Activated gamma-delta T cell (primary cell): ENCODE data around the gene DAB1.
"Not testable (repeated sequence)": the region's sequence is repeated elsewhere in the genome, so short reads cannot be mapped to it uniquely, and the experiment has no call there.

Source experiments
- DNase-seq: peaks from one replicate; lab custom pipeline; 2025; lab: John Stamatoyannopoulos, UW

DAB1 gene

GRCh38 chr1:57272150-57272549 lies 151.7 kb downstream of the DAB1 start:
- no peak for DNase-seq

DNA sequence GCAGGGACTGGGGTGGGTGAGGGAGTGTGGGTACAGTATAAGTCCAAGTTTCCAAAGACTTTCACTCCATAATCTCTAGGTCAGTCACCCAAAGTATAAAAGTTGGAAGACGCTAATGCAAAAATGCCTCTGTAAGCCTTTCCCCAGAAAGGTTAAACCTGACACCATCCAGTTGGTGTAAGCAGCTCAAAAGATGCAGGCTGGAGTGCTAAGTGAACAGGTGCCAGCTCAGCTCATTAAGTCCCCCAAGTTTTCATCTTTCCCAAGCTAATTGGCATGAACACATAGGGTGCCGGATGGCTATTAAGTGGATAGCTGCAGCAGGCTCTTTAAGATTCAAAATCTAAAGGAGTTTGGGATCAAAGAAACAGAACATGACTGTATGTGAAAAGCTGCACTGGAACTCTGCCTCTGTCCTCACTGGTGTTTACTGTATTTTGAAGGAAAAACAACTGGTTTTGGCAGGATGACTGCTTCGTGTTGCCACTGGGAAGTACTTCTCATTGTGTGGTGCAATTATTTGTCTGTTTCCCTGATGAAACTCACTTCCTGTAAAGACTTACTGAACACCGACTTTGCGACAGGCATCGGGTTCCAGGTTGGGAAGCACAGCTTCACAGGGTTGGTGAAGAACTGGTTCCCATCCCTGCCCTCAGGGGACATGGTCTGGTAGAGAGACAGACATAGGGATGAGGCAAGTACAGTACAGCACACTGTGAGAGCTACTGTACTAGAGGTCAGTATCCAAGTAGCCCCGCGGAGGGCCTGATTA lies 152.7 kb downstream of the DAB1 start:
- DNase-seq, result no peak

GRCh38 chr1:57269630-57270225 lies 154.1 kb downstream of the DAB1 start:
- no peak for DNase-seq

DNA sequence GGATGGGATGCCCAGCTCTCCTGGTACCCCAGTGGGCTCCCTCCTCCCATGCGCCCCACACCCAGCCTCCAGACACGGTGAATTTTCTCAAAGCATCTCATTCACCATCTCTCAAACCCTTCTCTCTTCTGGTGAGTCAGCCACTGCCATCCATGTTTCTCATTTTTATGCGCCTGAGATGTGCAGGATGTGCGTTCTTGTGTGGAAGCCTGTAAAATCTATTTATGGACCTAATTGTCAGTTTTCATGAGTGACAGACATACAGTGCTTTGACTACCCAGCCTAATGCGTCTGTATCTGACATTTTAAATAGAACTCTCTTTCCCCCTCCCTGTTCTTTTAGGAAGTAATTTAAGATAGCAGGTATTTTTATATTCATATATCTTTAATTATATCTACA lies 158.8 kb downstream of the DAB1 start:
- DNase-seq, result no peak

DNA sequence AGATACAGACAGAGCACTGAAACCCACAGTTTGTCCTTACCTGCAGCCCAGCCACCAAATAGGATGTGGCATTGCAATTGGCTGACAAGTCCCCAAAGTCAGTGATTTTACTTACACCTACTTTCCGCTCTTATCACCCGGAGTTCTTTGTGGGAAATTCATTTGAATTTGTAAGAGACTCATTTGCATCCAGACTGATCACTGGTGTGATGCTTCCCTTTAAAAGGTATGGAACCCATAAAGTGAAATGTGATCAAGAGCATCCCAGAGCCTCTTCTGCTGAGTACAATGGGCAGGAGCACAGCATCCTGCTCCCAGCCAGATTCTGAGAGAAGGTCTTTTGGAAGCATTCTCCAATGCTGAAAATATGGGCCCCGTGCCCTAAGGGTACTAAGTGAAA lies 161.4 kb downstream of the DAB1 start:
- DNase-seq, result no peak

DNA sequence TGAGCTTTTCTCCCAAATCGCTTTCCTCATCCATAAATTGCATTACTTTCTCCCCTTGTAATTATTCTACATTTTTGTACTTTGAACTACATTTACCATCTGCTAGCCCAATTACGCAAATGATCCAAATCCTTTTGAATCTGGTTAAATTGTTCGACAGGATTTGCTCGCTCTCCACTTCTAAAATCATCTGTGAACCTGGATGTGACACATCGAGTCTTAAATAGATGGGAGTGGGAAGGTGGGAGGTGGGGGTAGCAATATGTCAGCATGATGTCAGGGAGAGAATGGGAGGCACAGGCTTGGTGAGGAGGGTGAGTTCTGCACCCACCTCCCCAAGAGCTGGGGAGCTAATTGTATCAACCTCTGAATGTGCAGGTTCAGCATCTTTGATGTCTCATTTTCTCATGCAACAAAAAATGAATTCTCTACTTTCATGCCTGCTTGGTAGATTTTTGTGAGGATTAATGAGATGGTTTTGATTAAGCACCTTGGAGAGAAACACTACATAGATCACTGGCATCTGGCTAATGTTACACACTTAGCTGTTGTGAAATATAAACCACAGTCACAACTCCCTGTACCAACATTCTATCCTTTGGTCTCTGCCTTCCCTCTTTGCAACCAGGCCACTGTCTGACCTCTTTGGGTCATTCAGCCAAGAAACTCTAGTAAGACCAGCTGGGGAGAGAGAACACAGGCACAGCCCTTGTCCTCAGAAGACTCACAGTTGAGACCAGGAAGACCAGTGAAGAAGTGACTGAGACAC lies 165.1 kb downstream of the DAB1 start:
- no peak for DNase-seq

- DNase-seq, result no peak
Measured at GRCh38 chr1:57255945-57256344, 167.9 kb downstream of the DAB1 start.

DNA sequence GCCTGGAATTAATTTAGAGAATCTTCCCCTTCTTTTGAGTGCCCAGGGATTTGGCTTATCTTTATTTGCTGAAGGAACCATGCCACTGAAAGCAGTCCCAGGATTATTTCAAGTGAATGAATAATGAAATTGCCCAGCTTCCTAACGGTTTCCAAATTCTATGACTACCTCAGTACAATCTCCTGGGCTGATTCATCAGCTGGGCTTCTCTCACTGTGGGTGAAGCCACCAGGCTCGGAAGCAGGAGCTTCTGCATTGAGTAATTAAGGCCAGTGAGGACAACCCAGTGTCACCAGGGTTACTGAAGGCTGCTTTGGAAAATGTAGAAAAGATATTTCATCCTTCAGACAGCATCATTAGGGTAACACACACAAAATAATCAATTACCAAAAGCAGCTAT lies 169.8 kb downstream of the DAB1 start:
- DNase-seq, result no peak

DNA sequence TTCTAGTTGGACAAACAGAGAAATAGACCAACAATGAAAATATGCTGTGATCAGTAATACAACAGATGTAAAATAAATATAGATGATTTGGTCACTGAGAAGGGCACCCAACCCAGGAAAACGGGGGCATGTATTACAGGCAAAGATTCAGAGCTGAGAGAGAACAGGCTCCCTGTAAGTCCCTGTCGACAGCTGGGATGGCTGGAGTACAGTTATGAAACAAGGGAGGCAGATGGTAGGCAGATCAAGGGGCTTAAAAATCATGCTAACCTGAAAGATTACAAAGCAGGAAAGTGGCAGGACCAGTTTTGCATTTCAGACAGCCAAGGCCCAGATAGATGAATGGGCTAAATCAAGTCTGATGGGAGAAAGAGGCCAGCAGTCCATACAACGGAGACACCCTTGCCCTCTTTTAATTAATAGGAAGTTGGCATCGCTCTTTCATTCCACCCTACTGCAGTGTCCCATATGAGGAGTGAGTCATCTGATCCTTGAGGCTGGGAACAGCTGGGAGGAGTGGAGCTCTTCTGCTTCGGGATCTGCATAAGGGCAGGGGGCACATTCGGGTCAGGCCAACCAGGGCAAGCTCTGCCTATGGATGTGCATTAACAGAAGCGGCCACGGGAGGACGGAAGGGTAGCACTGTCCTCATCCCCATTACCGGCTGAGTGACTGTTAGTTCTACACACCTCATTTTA lies 171.1 kb downstream of the DAB1 start:
- DNase-seq, result no peak

- DNase-seq, result no peak
Measured at GRCh38 chr1:57250021-57250420, 173.8 kb downstream of the DAB1 start.

GRCh38 chr1:57249511-57249910 lies 174.3 kb downstream of the DAB1 start:
- no peak for DNase-seq

DNA sequence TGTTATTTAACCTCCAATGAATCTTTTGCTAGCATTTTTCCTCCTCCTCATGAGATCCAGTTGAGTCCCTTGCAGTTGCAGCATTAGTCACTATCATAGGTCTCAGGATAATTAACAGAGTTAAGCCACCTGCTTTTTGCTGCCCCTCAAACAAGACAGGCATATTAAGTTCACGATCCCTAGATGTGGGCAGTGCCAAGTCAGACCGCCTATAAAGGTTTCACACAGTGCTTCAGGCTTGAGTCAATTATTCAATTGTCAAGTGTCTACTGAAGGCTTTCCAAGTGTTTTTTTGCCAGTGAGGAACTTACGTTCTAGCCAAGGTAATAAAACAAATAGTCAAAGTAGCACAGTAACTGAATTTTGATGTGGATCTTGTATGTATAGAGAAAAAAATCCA lies 175.0 kb downstream of the DAB1 start:
- no peak for DNase-seq

- no peak for DNase-seq
Measured at GRCh38 chr1:57238233-57238781, 185.6 kb downstream of the DAB1 start.

DNA sequence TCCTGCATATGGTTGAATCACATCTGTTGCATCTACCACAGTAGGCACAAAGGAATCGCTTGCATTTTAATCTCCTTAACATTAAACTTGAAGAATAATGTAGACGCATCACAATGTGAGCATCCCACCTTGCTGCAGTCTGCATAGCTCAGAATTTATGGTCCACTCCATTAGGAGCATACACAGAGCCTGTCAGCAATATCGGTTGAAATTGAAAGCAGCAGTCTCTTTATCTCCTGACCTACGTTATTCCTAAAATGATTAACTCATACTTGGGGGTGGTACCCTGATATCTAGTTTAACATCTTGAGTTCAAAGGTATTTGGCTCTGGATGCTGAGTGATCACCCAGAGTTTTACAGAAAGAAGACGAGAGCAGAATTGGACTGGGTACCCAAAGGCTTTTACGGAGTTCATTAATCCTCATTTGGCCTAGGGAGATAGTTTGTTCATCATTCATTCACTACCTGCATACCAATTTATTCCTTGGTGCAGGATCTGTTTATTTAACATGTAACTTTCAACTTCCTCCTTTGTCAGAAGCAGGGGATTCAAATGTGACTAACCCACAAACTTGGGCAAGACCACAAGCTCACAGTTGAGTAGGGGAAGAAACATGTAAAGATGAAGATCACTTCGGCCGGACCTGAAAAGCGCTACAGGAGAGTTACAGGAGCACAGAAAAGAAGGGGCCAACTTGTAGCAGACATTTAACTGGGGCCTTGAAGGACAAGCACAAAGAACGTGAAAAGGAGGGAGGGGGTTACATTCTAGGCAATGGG lies 187.9 kb downstream of the DAB1 start:
- DNase-seq, result no peak

GRCh38 chr1:57234459-57234858 lies 189.4 kb downstream of the DAB1 start:
- DNase-seq, result no peak

GRCh38 chr1:57232500-57232899 lies 191.4 kb downstream of the DAB1 start:
- no peak for DNase-seq

DNA sequence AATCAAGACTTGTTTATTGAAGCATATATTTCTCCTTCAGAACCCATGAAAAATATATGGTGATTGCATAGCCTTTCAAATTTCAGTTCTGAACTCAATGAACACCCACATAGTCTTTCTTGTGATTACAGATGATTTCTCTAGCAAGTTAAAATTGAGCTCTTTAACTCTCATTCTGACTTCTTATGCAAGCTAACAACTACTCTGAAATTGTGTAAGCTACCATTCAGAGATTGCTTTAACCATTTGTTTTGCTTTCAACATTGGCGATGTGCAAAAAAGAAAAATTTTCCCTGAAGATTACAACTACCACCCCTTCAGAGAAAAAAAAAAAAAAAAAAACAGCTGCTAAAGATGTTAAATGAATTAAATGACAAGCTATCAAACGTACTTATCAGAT lies 193.9 kb downstream of the DAB1 start:
- DNase-seq, result no peak

DNA sequence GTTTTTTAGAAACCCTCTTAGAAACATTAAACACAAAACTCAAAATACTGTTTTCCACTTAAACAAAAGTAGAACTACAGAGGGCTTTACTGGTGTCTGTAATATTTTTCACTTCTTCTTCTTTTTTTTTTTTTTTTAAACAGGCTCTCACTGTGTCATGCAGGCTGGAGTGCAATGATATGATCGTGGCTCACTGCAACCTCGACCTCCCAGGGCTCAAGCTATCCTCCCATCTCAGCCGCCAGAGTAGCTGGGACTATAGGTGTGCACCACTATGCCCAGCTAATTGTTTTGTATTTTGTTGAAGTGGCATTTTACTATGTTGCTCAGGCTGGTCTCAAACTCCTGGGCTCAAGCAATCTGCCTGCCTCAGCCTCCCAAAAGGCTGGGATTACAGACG lies 194.8 kb downstream of the DAB1 start:
- DNase-seq, result no peak

GRCh38 chr1:57222801-57223200 lies 201.1 kb downstream of the DAB1 start:
- no peak for DNase-seq

DNA sequence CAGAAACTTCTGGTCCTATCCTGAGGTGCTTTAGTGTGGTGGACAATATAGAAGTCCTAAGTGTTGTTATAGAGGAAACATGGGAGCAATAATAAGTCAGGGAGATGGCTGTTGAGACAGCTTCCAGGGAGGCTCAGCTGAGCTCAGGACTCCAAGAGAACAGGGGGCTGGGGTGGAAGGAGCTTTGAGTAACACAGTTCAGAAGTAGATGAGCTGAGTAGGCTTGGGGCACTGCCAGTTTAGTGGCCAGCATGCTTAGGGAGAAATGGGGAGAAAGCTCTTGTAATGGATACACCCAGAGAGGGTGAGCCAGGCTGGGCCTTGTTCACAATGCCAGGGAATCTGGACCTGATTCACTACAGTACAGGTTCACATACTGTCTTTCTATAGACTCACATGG lies 201.6 kb downstream of the DAB1 start:
- no peak for DNase-seq

DNA sequence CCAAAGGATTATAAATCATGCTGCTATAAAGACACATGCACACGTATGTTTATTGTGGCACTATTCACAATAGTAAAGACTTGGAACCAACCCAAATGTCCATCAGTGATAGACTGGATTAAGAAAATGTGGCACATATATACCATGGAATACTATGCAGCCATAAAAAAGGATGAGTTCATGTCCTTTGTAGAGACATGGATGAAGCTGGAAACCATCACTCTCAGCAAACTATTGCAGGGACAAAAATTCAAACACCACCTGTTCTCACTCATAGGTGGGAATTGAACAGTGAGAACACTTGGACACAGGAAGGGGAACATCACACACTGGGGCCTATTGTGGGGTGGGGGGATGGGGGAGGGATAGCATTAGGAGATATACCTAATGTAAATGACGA lies 203.0 kb downstream of the DAB1 start:
- not testable (repeated sequence) for DNase-seq
